GM12801 (cell line): Measurements from ENCODE around the gene HS6ST1.

ENCODE experiments used
- CTCF ChIP-seq: IDR thresholded peaks from one replicate; pipeline ENCODE4 v1.5.1; 2011; ENCODE audit warnings: control low read depth; ENCODE audit not compliant: insufficient read length; ENCODE audit errors: extremely low read depth

Gene HS6ST1

GRCh38 chr2:128304330-128304714, 14.3 kb downstream of the HS6ST1 start:
- no peak for TF ChIP-seq CTCF

- TF ChIP-seq CTCF = no peak
Observed at GRCh38 chr2:128303911-128304310, 14.8 kb downstream of the HS6ST1 start.

- TF ChIP-seq CTCF = no peak
Observed at GRCh38 chr2:128303095-128303791, 15.4 kb downstream of the HS6ST1 start.

GRCh38 chr2:128302744-128303067, 16.0 kb downstream of the HS6ST1 start:
- no peak for TF ChIP-seq CTCF

- no peak for TF ChIP-seq CTCF
Observed at GRCh38 chr2:128302011-128302743, 16.5 kb downstream of the HS6ST1 start.

- no peak for TF ChIP-seq CTCF
Observed at GRCh38 chr2:128301501-128301966, 17.1 kb downstream of the HS6ST1 start.

- TF ChIP-seq CTCF = no peak
Observed at GRCh38 chr2:128301021-128301420, 17.6 kb downstream of the HS6ST1 start.
